Thoracic aorta (tissue), 2 donors: ENCODE results near the gene GNG3. TPM values are rescaled to one million over a fixed set of nuclear protein-coding genes. Genes with fewer than 3 reads are reported as not detected.
A peak's percentile ranks its signal among the peaks of the same experiment; 100 is the strongest.

Source experiments
- ATAC-seq: fragments of 150-250 bp; one replicate; pipeline ENCODE4 v1.8.0; 2017; ENCODE audit warnings: low read depth; ENCODE audit not compliant: insufficient number of reproducible peaks, low FRiP score
- DNase-seq: peaks from one replicate; pipeline ENCODE4 v3.0.0-alpha.2; 2020; ENCODE audit warnings: low spot score
- H3K27ac ChIP-seq, 2 donors: fragments of 200-600 bp; sonication (generic); 1 replicate in 1 of 2; 2 replicates in 1 of 2; pipeline ENCODE4 v1.5.1; 2016; ENCODE audit warnings: mild to moderate bottlenecking in 2 of 2, moderate library complexity in 2 of 2
- H3K27me3 ChIP-seq: fragments of 200-600 bp; sonication (generic); replicated peaks from 2 replicates; pipeline ENCODE4 v1.6.0; 2016; ENCODE audit warnings: mild to moderate bottlenecking; ENCODE audit not compliant: insufficient read depth
- H3K36me3 ChIP-seq: fragments of 200-600 bp; sonication (generic); one replicate; pipeline ENCODE4 v1.5.1; 2016
- H3K4me1 ChIP-seq, 2 donors: fragments of 200-600 bp; sonication (generic); 1 replicate in 1 of 2; 2 replicates in 1 of 2; pipeline versions ENCODE4 v1.5.1 to v1.6.0; 2016; ENCODE audit warnings: low read depth in 2 of 2, mild to moderate bottlenecking in 1 of 2; ENCODE audit not compliant: control insufficient read depth in 1 of 2
- H3K4me3 ChIP-seq: fragments of 200-600 bp; sonication (generic); 2 replicates; pipeline ENCODE4 v1.5.1; 2016; ENCODE audit warnings: mild to moderate bottlenecking
- H3K9me3 ChIP-seq: fragments of 200-600 bp; sonication (generic); 2 replicates; pipeline ENCODE4 v1.5.1; 2016
- CTCF ChIP-seq: fragments of 200-600 bp; sonication (generic); IDR thresholded peaks from one replicate; pipeline ENCODE4 v1.5.1; 2019; ENCODE audit warnings: antibody characterized with exemption
- total RNA-seq, 2 donors: library from RNA; depleted of rRNA; stranded (reverse); fragments of >200 nt; gene quantifications; one replicate each; pipeline versions ENCODE4 v1.1.0 to v1.2.3, GENCODE V29; 2016

The GNG3 gene
- not detected for total RNA-seq

- Histone ChIP-seq H3K27ac (peak within 1 kb of the TSS; percentile 59 to 62), H3K4me3 (peak within 1 kb of the TSS; percentile 82), H3K4me1 (peaks cover 12 to 44% of the 10 kb centered on the region in 2 donors), H3K27me3 (no peaks in the 10 kb centered on the region), H3K9me3 (no peaks in the 10 kb centered on the region), H3K36me3 (peaks cover 10% of the 10 kb centered on the region)
- no peak for TF ChIP-seq CTCF
- ATAC-seq (no peak), DNase-seq (no peak)
Observed at GRCh38 chr11:62707277-62707861, at the start of gene GNG3, which contains the start of gene BSCL2. Gene GNG3 (plus strand): TSS chr11:62707676. CDS start chr11:62708296, 620 bp downstream. Gene BSCL2 (minus strand): TSS chr11:62707424. CDS start chr11:62707195, 229 bp downstream.

DNA sequence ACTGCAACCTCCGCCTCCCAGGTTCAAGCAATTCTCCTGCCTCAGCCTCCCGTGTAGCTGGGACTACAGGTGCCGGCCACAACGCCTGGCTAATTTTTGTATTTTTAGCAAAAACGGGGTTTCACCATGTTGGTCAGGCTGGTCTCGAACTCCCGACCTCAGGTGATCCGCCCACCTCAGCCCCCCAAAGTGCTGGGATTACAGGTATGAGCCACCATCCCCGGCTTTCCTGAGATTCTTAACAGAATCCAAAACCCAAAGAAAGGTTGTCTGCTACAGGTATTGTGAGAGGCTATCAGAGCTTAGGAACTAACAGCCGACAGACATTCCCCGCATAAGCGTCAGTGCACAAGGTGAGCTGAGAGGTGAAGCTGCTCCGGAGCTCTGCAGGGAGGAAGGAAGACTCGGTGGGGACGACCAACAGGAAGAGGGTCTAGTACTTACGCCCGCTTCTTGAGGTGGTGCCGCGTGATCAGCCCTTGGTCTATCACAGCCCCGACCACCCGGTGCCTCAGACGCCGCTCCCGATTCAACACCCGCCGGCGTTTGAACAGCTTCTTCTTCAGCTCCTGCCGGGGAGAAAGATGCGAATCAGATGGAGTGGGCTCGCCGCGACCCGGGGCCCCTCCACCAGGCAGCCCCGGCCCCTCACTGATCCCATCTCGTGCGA is 42.9 kb upstream of the GNG3 start:
- Histone ChIP-seq H3K4me3 (peak overlapping the region; percentile 72), H3K9me3 (no peaks in the 10 kb centered on the region), H3K27ac (peak overlapping the region; percentile 86 to 90), H3K27me3 (no peaks in the 10 kb centered on the region), H3K36me3 (peaks cover 9% of the 10 kb centered on the region), H3K4me1 (peaks cover 21 to 33% of the 10 kb centered on the region in 2 donors)
- no peak for TF ChIP-seq CTCF
- DNase-seq (no peak), ATAC-seq (peak; percentile 5)

- Histone ChIP-seq H3K9me3 (no peaks in the 10 kb centered on the region), H3K4me3 (peak within 1 kb of the TSS; percentile 72), H3K27ac (peak within 1 kb of the TSS; percentile 86 to 90), H3K4me1 (peaks cover 21 to 36% of the 10 kb centered on the region in 2 donors), H3K27me3 (no peaks in the 10 kb centered on the region), H3K36me3 (peaks cover 9% of the 10 kb centered on the region)
- no peak for TF ChIP-seq CTCF
- peak; percentile 77 for DNase-seq
- peak; percentile 81 for ATAC-seq
Observed at GRCh38 chr11:62665075-62665598, 42.3 kb upstream of the GNG3 start, which contains the start of the genes C11orf98 and CSKMT. Gene C11orf98 (minus strand): TSS chr11:62665210. CDS start chr11:62665169, 41 bp downstream. Gene CSKMT (plus strand): TSS chr11:62665312. CDS start chr11:62665880, 568 bp downstream.

GRCh38 chr11:62665599-62666258 is 41.7 kb upstream of the GNG3 start:
- H3K4me1 ChIP-seq = peaks cover 27 to 41% of the 10 kb centered on the region in 2 donors
- peak overlapping the region; percentile 72 for H3K4me3 ChIP-seq
- H3K27me3 ChIP-seq = no peaks in the 10 kb centered on the region
- no peak for TF ChIP-seq CTCF
- peak; percentile 28 for ATAC-seq
- no peaks in the 10 kb centered on the region for H3K9me3 ChIP-seq
- DNase-seq = no peak
- H3K36me3 ChIP-seq = peaks cover 9% of the 10 kb centered on the region
- peak overlapping the region; percentile 86 to 90 for H3K27ac ChIP-seq
